Tibial nerve (tissue), 4 donors: ENCODE data around the gene PADI6. TPM values are rescaled to one million over a fixed set of nuclear protein-coding genes. Genes with fewer than 3 reads are reported as not detected.

ENCODE experiments used
- DNase-seq, 2 donors: peaks; one replicate each; pipeline ENCODE4 v3.0.0-alpha.2; 2019; ENCODE audit warnings: low spot score in 2 of 2
- H3K27ac ChIP-seq, 4 donors: fragments of 200-600 bp; sonication (generic) in 3 of 4; one replicate each; pipeline ENCODE4 v1.5.1; 2017 to 2019; ENCODE audit warnings: mild to moderate bottlenecking in 1 of 4
- H3K27me3 ChIP-seq, 2 donors: fragments of 200-600 bp; sonication (generic) in 1 of 2; one replicate each; pipeline versions ENCODE4 v1.5.1 to v1.6.0; 2017 to 2019
- H3K36me3 ChIP-seq, 3 donors: fragments of 200-600 bp; sonication (generic); one replicate each; pipeline ENCODE4 v1.5.1; 2018 to 2019
- H3K4me1 ChIP-seq, 4 donors: fragments of 200-600 bp; sonication (generic) in 3 of 4; one replicate each; pipeline ENCODE4 v1.5.1; 2017 to 2019
- H3K4me3 ChIP-seq, 4 donors: fragments of 200-600 bp; sonication (generic) in 3 of 4; one replicate each; pipeline ENCODE4 v1.5.1; 2017 to 2019; ENCODE audit warnings: mild to moderate bottlenecking in 1 of 4, moderate library complexity in 1 of 4
- H3K9me3 ChIP-seq, 4 donors: fragments of 200-600 bp; sonication (generic) in 3 of 4; one replicate each; pipeline ENCODE4 v1.5.1; 2017 to 2019
- EP300 ChIP-seq, 2 donors: sonication (generic); formaldehyde crosslinking; IDR thresholded peaks; one replicate each; pipeline ENCODE4 v1.6.1; 2017; ENCODE audit warnings: antibody characterized with exemption in 2 of 2, mild to moderate bottlenecking in 1 of 2
- POLR2A ChIP-seq, 2 donors: fragments of 450-650 bp; IDR thresholded peaks; one replicate each; pipeline ENCODE4 v1.6.1; 2017; ENCODE audit warnings: antibody characterized with exemption in 2 of 2, mild to moderate bottlenecking in 2 of 2, moderate library complexity in 2 of 2
- WGBS, 2 donors: methylation state at CpG; one replicate each; pipeline ENCODE4 v1.1.5; 2018; 5-methylcytosine and 5-hydroxymethylcytosine counted together
- total RNA-seq, 4 donors: library from RNA; depleted of rRNA; stranded (reverse); fragments of >200 nt; gene quantifications; one replicate each; pipeline ENCODE4 v1.1.0, GENCODE V29; 2016
- TF ChIP-seq, protein P1 (sequence below), 5 experiments: fragments of 200-600 bp in 3 of 5; fragments of 450-650 bp in 2 of 5; sonication (generic) in 3 of 5; IDR thresholded peaks; one replicate each; pipeline ENCODE4 v1.5.1; 2016 to 2019; ENCODE audit warnings: antibody characterized with exemption in 5 of 5, mild to moderate bottlenecking in 3 of 5, moderate library complexity in 2 of 5

The PADI6 gene
- not detected for total RNA-seq

- no peaks in the 10 kb centered on the region for H3K4me1 ChIP-seq
- peaks cover 0 to 9% of the 10 kb centered on the region in 2 donors for H3K27me3 ChIP-seq
- 71 to 78% methylated on average over 5 to 7 of the region's 7 CpGs for WGBS, 2 donors
- no peak within 1 kb of the TSS for H3K27ac ChIP-seq
- TF ChIP-seq EP300 (IDR thresholded peaks at IDR 0.05) (no peak), POLR2A (IDR thresholded peaks at IDR 0.05) (no peak)
- TF ChIP-seq, protein P1, sequence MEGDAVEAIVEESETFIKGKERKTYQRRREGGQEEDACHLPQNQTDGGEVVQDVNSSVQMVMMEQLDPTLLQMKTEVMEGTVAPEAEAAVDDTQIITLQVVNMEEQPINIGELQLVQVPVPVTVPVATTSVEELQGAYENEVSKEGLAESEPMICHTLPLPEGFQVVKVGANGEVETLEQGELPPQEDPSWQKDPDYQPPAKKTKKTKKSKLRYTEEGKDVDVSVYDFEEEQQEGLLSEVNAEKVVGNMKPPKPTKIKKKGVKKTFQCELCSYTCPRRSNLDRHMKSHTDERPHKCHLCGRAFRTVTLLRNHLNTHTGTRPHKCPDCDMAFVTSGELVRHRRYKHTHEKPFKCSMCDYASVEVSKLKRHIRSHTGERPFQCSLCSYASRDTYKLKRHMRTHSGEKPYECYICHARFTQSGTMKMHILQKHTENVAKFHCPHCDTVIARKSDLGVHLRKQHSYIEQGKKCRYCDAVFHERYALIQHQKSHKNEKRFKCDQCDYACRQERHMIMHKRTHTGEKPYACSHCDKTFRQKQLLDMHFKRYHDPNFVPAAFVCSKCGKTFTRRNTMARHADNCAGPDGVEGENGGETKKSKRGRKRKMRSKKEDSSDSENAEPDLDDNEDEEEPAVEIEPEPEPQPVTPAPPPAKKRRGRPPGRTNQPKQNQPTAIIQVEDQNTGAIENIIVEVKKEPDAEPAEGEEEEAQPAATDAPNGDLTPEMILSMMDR (IDR thresholded peaks at IDR 0.05): no peak
- H3K9me3 ChIP-seq: no peaks in the 10 kb centered on the region
- DNase-seq: no peak
- no peaks in the 10 kb centered on the region for H3K36me3 ChIP-seq
- no peak within 1 kb of the TSS for H3K4me3 ChIP-seq
Observed at GRCh38 chr1:17371896-17372295, at the start of gene PADI6. Gene PADI6 (plus strand): TSS chr1:17372196. CDS start chr1:17372246, 50 bp downstream.

DNA sequence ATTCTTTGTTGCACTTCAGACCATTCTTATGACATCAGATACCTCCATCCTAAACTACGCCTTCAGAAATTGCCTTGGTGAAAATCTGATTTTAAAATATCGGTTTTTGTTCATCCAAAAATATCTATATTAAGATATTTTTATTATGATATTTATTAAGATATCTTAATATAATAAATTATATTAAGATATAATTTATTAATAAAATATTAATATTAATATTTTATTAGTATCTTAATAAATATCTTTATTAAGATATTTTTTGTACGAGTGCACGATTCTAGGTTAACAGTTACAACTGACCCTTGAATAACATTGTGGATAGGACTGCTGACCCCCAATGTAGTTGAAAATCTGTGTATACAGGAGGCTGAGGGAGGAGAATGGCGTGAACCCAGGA lies 43.1 kb upstream of the PADI6 start:
- WGBS, 2 donors: 74 to 84% methylated on average over 5 of the region's 5 CpGs
- no peak for DNase-seq
- Histone ChIP-seq H3K4me3 (no peak overlapping the region), H3K27me3 (peaks cover 0 to 6% of the 10 kb centered on the region in 2 donors), H3K27ac (no peak overlapping the region), H3K36me3 (no peaks in the 10 kb centered on the region), H3K4me1 (no peaks in the 10 kb centered on the region), H3K9me3 (peaks cover 0 to 11% (median 0%) of the 10 kb centered on the region in 4 donors)
- TF ChIP-seq POLR2A (IDR thresholded peaks at IDR 0.05) (no peak), EP300 (IDR thresholded peaks at IDR 0.05) (no peak)
- TF ChIP-seq, protein P1 (IDR thresholded peaks at IDR 0.05): no peak

DNA sequence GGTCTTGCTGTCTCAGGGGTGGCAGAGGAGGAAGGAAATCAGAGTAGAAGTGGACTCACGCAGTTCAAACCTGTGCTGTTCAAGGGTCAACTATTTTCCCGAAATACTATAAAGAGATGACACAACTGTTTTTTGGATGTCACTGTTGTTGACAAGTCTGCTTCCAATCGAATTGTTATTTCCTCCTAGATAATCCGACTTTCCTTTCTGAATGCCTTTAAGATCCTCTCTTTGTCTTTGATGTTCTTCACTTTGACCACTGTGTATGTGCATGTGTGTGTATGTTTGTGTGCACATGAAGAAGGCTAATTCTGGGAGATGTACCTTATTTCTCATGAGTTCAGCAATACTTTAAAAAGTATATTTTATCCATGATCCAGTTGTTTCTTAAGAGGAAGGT lies 42.4 kb upstream of the PADI6 start:
- Histone ChIP-seq H3K27me3 (peaks cover 0 to 6% of the 10 kb centered on the region in 2 donors), H3K9me3 (peaks cover 0 to 11% (median 0%) of the 10 kb centered on the region in 4 donors), H3K4me1 (no peaks in the 10 kb centered on the region), H3K36me3 (no peaks in the 10 kb centered on the region), H3K4me3 (no peak overlapping the region), H3K27ac (no peak overlapping the region)
- 77 to 89% methylated on average over 4 of the region's 4 CpGs for WGBS, 2 donors
- no peak for TF ChIP-seq POLR2A (IDR thresholded peaks at IDR 0.05)
- TF ChIP-seq EP300 (IDR thresholded peaks at IDR 0.05): no peak
- TF ChIP-seq, protein P1 (IDR thresholded peaks at IDR 0.05): no peak
- no peak for DNase-seq

DNA sequence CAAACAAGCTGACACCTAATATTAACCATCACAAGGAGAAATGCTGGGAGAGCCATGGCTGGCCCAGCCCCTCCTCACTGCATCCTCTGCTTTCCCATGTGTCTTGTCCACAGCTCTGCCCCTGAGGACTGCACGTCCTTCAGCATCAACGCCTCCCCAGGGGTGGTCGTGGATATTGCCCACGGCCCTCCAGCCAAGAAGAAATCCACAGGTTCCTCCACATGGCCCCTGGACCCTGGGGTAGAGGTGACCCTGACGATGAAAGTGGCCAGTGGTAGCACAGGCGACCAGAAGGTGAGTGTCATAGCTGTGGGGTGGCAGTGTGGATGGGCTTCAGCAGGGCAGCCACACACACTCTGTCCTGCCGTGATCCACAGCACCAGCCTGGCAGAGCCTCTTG lies 41.1 kb upstream of the PADI6 start:
- Histone ChIP-seq H3K27me3 (peaks cover 0 to 8% of the 10 kb centered on the region in 2 donors), H3K9me3 (peaks cover 0 to 11% (median 0%) of the 10 kb centered on the region in 4 donors), H3K4me1 (no peaks in the 10 kb centered on the region), H3K4me3 (no peak overlapping the region), H3K36me3 (no peaks in the 10 kb centered on the region), H3K27ac (no peak overlapping the region)
- DNase-seq: no peak
- no peak for TF ChIP-seq EP300 (IDR thresholded peaks at IDR 0.05)
- TF ChIP-seq, protein P1 (IDR thresholded peaks at IDR 0.05): no peak
- TF ChIP-seq POLR2A (IDR thresholded peaks at IDR 0.05): no peak
- 76 to 83% methylated on average over 7 of the region's 7 CpGs for WGBS, 2 donors

DNA sequence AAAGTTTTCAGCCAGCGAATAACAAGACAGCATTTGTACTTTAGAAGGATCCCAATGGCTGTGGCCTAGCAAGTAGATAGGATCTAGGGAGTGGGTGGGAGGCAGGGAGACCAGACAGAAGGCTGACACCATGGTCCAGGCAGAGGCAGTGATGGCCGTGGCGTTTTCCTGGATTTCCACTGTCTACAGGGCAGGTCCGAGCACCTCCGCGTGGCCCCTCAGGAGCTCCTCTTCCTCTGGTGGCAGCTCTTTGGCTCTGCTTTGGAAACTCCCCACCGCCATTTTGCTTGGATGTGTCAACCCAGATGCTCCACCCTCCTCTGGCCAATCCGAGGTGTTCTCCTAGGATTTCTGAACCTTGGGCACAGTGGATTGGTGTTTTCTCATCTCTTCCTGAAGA lies 38.9 kb upstream of the PADI6 start:
- Histone ChIP-seq H3K4me1 (no peaks in the 10 kb centered on the region), H3K9me3 (peaks cover 0 to 11% (median 0%) of the 10 kb centered on the region in 4 donors), H3K4me3 (no peak overlapping the region), H3K27ac (no peak overlapping the region), H3K36me3 (no peaks in the 10 kb centered on the region), H3K27me3 (peaks cover 0 to 9% of the 10 kb centered on the region in 2 donors)
- no peak for DNase-seq
- WGBS, 2 donors: 95 to 96% methylated on average over 8 of the region's 8 CpGs
- no peak for TF ChIP-seq POLR2A (IDR thresholded peaks at IDR 0.05)
- TF ChIP-seq EP300 (IDR thresholded peaks at IDR 0.05): no peak
- TF ChIP-seq, protein P1 (IDR thresholded peaks at IDR 0.05): no peak
